ENCODE measurements around the gene DIPK1A.
"Not testable (repeated sequence)": the region's sequence is repeated elsewhere in the genome, so short reads cannot be mapped to it uniquely, and the experiment has no call there.

DIPK1A gene

DNA sequence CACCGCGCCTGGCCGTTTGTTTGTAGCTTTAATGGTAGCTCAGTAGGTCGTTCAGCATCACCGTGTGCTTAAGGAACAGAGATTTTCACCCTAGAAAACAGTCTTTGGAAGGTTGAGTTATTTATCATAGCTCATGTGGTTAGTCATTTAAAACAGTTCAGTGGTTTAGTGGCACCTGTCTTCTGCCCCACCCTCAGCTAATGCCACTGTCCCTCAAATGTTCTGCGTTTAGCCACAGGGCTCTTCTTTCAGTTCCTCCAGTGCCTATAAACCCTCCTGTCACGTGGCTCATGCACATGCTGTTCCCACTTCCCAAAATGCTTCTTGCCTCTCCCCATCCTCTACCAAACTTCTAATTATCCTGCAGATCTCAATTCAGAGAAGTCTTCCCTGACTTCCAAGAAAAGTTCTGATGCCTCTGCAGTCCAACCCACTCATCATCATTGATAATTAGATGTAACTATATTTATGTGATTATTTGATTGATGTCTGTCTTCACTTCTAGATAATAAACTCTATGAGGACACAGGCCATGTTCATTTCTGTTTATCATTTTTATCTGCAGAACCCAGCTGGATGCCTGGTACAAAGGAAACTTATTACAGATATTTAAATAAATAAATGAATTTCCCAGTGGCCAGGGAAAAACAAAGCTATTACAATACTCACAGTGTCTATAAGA lies 14.4 kb upstream of the DIPK1A start:
- DNase-seq: no peak

DNA sequence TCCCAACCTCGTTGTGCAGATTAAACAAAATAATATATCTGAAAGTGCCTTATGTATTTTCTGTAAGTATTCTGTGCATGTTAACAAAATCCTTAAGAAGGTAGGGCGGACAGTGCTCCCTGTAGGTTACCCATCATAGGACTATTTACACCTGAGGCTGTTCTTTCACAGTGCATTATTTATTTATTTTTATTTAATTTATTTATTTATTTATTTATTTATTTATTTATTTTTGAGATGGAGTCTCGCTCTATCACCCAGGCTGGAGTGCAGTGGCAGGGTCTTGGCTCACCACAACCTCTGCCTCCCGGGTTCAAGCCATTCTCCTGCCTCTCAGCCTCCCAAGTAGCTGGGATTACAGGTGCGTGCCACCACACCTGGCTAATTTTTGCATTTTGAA lies 12.8 kb upstream of the DIPK1A start:
- DNase-seq: not testable (repeated sequence)

DNA sequence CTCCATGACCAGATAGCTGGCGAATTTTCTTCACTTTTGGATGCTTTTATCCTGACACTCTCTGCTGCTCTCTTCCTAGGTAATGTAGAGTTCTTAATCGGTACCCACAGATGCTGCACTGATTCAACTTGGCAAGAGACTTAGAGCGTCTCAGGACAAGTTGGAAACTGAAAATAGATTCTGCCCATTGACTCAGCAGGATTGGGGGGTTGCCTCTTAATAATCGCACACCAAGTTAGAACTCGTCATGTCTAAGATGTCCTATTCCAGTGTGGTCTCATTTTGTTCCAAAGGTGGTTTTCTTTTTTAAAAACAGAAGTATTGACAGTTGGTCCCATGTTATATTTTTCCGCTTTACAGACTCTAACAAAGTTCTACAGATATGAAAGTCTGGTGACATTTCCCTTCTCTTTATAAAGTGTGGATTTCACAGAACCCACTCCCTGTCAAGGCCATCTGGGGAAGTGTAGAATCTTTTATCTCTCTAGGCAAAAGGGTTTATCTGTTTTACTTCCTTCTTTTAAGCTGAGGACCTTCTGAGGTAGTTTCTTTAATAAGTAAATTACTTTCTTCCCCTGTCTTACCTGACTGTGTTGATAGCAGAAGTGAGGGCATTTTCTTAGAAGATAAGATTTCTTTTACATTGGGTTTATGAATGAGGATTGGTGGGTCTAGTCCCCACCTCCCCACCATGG lies 12.1 kb upstream of the DIPK1A start:
- DNase-seq: no peak

DNA sequence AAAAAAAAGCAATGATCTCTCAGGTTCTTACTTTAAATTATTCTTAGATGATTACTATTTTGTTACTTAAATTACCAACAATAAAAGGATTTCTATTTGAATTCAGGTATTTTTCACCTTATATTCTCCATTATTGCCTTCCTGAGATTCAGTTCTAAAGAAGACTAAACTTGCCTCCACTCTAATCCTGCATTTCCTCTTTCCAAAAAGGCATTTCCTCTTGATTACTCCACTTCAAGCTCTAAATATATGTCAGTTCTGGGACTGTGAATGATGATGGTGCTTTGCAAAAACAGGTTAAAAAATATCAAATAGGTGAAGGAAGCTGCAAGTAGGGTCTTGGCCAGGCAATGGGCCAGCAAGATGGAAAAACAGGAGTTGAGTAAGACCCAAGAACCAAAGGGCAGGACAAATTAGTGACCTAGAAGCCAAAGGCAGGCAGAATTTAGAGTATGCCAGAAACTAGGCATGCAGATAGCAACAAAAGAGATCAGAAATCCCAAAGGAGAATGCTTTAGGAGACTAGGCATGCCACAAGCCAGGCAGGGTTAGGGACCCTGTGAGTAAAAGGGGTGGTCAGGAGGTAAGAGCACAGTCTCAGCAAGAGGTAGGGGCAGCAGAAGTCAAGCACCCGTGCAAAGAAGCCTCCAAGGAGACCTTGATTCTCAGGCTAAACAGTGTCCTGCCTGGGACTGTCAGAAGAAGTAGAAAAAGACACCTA lies 11.3 kb upstream of the DIPK1A start:
- no peak for DNase-seq

DNA sequence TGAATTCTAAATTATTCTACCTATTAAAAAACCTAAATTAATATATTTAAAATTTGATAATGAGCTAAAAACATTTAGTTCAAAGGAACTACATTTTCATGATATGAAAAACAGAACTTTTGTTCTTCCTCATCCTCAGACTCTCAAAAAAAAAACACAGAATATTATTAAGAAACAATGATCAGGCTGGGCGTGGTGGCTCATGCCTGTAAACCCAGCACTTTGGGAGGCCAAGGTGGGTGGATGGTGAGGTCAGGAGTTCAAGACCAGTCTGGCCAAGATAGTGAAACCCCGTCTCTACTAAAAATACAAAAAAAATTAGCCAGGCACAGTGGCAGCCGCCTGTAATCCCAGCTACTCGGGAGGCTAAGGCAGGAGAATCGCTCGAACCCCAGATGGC lies 10.7 kb upstream of the DIPK1A start:
- DNase-seq: not testable (repeated sequence)

DNA sequence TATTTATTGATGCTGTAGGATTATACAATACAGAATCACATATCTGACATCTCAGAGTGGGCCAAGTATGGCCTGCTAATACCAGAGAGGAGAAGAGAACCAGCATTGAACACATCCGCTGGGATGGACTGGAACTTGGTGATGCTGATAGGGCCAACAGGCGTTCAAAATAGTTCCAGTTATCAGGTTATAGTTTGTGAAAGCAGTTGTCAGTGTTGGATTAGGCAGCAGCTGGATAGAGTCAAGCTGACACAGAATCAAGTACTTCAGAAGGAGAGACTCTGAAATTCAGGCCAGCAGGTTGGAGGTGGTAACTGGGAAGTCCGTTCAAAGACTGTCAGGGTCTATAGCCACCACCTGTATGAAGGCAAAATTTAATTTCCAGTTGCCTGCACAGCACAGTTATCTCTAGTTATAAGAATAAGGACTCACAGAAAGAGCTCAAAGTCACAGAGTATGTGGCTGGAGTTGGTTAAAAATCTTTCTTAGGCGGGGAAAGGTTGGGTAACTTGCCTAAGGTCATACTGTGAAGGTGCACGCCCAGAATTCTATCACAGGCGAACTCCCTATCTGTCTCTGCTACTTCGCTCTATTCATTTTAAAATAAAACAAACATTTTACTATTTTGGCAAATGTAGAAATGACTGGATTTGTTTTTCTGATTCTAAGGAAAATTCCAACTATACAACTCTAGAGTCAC lies 9.9 kb upstream of the DIPK1A start:
- no peak for DNase-seq

DNA sequence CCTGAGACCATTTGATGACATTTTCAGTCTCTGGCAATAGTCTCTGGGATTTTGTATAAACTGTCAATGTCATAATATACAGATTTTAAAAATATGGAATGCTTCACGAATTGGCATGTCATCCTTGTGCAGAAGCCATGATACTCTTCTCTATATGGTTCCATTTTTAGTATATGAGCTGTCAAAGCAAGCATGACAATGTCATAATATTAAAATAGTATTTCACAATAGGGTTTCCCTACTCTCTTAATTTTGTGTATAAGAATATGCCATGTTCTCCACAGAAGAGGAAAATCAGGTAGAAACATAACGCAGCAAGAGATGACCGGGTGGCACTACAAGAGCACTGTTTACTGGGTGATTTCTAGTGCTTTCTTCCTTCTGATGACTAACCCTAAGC lies 8.3 kb upstream of the DIPK1A start:
- DNase-seq: no peak

DNA sequence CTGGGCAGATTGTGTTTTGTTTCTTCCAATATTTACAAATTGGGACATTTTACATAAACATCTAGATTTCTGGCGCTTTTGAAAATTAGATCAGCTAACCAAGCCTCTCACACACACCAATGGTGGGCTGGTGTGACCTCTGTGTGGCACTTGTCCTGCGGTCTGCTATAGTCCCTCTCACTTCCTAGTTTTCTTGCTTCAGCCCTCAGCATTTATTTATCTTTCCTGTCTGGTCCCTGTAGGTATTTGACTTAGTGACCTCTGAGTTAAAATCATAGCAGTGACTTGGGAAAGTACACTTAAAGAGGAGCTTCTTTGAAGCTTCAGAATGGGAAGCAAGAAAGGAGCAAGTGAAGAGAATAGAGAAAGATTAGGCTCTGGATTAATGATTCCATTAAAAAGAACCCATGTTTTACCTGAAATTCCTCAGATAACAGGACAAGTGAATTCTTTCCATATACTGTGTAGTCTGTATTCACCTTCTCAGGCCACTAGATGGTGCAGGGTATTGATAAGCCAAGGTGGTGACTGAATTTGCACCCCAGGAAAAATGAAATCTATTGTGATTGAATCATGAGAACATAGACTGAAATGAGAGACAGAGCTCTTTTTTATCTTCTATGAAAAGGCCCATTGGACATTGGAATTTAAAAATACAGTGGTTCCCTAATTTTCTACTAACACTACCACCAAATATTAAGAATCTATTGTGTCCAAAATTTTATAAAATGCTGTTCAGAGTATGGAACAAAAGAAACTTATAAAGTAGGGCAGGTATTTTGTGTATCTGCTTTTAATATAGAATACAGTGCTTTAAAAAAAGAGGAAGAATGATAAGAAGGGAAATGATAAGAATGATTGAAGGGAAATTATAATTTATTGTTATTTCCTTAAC lies 7.1 kb upstream of the DIPK1A start:
- DNase-seq: no peak

DNA sequence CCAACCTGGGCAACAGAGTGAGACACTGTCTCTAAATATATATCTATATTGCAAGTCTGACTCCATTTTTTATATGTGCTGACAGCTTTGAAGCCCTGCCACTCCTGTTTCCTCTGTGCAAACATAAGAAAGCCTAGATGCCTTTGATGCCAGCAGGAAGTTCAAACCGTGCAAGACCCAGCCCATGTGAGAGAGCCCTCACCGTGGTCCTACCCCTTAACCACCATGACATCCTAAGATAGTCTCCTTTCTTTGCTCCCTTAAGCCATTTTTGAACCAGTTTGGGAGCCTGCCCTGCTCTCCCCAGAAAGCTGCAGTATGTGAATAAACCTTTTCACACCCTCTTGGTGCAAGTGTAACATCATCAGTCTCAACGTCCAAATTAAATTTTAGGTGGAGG lies 3.7 kb upstream of the DIPK1A start:
- no peak for DNase-seq

DNA sequence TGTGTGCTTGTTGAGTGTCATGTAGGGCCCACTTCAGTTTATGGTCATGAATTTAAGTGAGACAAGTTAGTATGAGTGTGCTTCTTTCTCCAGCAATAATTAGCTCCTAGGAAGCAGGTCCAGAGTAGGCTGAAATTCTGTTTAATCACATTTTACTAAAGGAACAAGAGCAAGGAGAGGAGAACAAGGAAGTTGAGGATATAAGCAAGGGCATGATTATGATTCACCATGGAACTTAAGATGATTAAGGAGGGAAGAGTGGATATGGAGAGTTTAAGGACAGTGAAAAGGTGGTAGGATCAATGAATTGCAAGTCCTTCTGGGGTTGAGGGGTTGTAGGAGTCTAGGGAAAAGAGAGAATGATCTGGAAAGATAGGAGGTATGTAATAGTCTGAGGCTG lies 3.1 kb upstream of the DIPK1A start:
- DNase-seq: no peak

DNA sequence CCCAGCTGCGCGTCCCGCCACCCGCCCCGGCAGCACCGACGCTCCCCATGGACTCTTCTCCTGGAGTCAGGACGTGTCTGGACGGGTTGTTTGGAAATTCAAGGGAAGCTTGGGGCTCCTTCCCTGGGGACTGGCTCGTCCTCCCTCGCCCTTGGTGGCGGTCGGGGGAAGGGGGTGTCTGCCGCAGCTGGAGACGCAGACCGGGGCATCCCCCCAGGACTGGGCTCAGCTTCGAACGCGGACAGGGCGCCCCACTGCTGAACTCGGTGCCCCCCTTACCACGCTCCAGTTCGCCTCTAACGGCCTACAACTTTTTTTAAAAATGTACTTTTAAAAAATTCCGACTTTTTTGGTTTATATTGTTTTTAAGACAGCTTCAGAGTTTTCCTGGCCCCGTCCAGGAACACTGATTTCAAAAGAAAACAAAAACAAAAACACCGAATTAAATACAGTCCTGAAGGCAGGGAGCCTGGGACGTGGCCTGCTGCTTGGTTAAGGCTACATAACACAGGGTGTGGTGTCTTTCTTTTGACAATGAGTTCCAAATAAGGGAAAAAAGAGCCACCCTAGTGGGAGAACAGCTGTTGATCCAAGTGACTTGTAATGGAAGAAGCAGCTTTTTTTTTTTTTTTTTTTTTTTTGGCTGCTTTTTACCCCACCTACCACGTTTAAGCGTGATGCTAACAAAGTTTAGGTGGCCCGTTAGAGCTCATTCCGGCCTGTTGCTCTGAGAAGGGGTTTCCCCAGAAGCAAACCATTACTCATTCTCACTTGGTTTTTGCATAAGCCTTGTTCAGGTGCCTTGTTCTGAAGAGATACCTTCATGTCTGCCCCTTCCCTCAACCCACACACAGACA lies 862 bp upstream of the DIPK1A start:
- DNase-seq: no peak

DNA sequence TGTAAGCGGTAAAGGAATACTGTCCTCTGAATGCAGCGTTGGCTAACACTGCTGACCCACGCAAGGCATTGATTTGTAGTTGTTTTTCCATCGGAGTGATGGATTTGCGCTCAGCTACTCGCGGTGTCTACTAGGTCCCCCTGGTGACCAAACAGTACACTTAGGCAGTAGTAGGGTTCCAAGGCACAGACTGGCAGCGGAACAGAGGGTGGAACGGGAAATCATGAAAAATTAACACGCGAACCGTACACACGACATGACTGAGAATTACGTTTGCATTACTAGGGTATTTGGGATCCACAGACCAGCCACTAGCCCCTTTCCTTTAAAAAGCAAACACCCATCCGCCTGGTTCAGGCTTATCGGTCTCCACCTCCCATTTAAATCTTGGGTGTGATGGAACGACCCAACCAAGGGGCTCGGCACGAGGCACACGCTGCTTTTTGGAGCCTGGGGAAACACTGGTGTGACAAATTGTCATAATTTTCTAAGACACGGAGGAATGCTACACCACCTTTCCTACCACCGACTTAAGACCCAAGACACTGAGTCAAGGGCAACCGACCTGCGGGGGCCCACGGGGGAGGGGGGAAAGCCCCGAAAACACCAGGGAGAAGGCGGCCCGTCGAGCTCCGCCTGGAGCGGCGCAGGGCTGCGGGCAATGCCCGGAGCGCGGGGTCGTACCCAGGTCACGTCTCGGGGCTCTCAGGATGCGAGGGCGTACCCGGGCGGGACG lies 699 bp downstream of the DIPK1A start:
- peak; percentile 40 for DNase-seq

DNA sequence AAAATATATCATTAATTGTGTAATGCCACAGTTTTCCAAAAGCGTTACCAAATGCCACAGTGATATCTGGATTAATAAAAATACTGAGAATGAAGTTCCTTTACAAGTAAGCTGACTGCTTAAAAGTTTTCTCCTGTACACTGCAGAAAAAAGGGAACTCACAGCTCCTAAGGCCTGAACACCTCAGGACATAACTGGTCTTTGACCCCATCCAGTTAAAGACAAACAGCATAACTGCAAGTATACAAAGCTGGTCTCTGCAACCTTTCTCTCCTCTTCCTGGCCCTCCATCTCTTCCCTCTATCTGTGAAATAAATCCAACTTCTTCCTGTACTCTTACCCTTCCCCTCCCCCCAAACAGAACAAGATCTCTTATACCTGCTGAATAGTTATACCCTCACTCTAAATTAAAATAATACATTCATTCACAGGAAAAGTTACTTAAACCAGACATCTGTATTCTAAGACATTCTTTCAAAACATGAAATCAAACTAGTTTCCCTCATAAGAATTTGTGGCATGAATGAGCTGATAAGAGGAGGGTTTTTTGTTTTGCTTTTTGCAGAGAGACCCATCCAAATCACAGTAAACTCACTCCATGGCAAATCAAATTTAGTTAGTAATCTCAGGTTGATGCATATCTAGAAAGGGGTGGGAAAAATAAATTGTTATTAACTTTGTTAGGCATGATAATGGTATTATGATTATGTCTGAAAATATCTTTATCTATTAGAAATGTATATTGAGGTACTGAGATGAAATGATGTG lies 2.9 kb downstream of the DIPK1A start:
- no peak for DNase-seq

DNA sequence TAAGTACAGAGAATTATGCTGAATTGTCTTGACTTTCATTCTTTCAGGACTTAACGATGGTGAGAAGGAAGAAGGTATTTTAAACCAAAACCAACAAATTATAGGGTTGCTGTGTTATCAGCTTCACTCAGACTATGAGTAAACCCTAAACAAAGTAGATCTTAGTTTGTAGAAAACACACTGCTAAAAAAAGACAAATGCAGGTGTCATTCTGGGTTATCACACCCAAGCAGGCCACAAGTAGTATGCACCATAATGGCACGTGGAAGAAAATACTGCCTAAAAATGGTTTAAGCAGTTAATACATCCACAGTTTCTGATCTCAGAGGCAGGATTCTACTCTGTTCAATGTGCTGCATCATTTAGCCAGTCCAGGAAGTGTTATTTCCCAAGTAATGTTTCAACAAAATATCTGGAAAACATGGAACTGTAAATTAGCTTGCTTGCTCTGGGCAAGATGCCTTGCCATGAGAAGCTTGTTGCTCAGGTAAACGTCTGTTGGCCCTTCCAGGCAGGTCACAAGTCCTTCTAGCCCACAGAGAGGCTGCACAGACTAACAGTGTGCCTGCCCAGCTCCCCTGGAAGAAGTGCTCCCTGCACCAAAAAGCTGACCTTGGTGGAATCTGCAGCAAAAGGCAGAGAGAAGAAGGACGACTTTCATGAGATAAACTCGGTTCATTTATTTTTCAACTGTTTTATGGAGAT lies 4.1 kb downstream of the DIPK1A start:
- DNase-seq: no peak

DNA sequence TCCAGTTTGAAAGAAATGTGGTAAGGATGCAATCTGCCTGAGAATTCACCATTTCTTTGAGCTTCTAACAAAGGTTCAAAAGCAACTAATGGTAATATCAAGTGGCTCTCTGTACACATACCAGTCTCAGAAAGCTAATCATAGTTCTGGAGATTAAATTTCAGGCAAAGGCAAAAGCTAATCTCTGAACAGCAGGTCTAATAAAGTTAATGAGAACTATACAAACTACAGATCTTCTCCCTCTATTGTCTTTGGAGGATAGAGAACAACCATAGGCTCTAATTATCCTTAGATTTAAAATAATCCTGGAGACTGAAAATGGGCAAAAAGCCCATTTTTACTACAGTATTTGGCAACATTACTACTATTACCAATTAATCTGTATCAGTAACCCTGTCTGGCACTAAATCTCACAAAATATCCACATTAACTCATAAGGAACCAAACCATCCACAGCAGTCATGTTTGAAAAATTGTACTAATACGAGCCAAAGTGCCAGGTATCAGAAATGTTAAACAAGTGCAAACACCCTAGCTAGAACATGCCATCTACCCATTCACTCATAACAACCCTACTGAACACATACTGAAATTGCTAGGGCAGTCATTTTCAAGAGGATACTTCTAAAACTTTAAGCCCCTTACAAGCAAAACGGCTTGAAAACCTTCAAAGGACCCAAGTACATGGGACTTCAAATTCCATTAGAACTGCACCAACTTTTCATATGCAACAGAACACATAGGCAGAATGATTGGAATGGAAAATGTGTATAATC lies 4.8 kb downstream of the DIPK1A start:
- no peak for DNase-seq

DNA sequence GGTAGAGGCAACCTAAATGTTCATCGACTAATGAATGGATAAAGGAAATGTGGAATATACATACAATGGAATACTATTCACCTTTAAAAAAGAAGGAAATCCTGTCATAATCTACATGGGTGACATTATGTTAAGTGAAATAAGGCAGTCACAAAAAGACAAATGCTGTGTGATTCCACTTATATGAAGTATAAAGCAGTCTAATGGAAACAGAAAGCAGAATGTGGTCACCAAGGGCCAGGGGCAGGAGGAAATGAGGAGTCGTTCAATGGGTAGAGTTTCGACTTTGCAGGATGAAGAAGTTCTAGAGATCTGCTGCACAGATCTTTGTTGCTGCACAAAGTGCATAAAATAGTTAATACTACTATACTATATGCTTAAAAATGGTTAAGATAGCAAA lies 7.8 kb downstream of the DIPK1A start:
- no peak for DNase-seq

DNA sequence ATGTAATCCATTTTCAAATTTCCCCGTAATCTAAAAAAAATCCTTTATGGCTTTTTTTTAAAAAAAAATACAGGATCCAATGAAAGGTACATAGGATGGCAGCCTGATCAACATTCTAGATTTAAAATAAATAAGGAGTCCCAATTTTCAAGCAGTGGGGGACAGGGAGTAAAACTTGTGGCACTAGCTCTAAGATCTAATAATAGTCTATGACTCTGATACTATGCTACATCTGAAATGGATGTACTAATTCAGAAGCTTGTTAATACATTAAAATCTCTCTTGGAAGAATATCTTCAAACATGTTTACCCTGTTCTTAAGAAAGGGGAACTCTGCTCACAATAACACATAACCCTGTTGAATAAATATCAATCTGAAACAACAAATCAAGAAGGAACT lies 8.5 kb downstream of the DIPK1A start:
- no peak for DNase-seq

DNA sequence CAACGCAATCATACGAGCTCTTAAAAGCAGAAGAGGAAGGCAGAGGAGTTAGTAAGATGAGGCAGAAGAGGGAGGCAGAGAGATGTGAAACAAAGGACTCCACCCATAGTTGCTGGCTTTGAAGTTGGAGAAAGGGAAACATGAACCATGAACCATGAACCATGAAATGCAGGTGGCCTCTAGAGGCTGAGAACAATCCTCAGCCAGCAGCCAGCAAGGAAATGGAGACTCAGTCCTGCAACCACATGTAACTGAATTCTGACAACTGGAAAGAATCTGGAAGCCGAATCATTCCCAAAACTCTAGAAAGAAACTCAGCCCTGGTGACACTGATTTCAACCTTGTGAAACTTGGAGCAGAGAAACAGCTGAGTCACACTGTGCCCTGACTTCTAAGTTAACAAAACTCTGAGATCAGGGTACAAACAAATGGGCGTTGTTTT lies 10.1 kb downstream of the DIPK1A start:
- no peak for DNase-seq

All from DMS79 treated with DMSO at 0.1 percent for 48 hours (cell line).